Right cardiac atrium (tissue), 5 donors: Measurements from ENCODE around the gene C22orf23. TPM values are rescaled to one million over a fixed set of nuclear protein-coding genes. Genes with fewer than 3 reads are reported as not detected.

Source experiments
- ATAC-seq, 2 donors: fragments of 200-7000 bp; cut with Tn5 transposase; one replicate each; pipeline versions ENCODE4 v1.8.0 to v1.9.1; 2020; ENCODE audit warnings: moderate library complexity in 2 of 2, mild to moderate bottlenecking in 1 of 2
- DNase-seq, 3 donors: peaks; one replicate each; pipeline ENCODE4 v3.0.0-alpha.2; 2020
- H3K27ac ChIP-seq: one replicate; pipeline ENCODE4 v1.5.1; 2013; ENCODE audit warnings: mild to moderate bottlenecking, low read length, control low read depth, moderate library complexity
- H3K27me3 ChIP-seq: one replicate; pipeline ENCODE4 v1.6.1; 2013; ENCODE audit not compliant: control insufficient read depth, insufficient read depth
- H3K4me1 ChIP-seq: one replicate; pipeline ENCODE4 v1.6.1; 2013; ENCODE audit warnings: low read length; ENCODE audit not compliant: control insufficient read depth, insufficient read depth
- H3K4me3 ChIP-seq: one replicate; pipeline ENCODE4 v1.5.1; 2013; ENCODE audit warnings: low read length, control low read depth
- H3K9me3 ChIP-seq: one replicate; pipeline ENCODE4 v1.6.1; 2013; ENCODE audit warnings: low read length; ENCODE audit not compliant: control insufficient read depth
- WGBS: extraction: QIAGEN DNeasy Blood & Tissue Kit; methylation state at CpG from one replicate; pipeline ENCODE4 v1.1.7; 2013; 5-methylcytosine and 5-hydroxymethylcytosine counted together
- intact Hi-C, 4 donors: fragments of 100-400 bp; cut with DNase I; formaldehyde crosslinking; loops; one replicate each; pipeline versions ENCODE4 v1.11.0 to v1.14.0; 2022 to 2023
- polyA plus RNA-seq: library from polyadenylated mRNA; stranded (reverse); fragments of 200-250 nt; gene quantifications from one replicate; pipeline ENCODE4 v1.2.3, GENCODE V29; 2013
- total RNA-seq, 4 donors: library from RNA; stranded (reverse); fragmentation: NEBNext Ultra II Directional; extraction: Animal tissue kit (Norgen Biotek cat#: 25700); gene quantifications; one replicate each; pipeline ENCODE4 v1.2.1, GENCODE V29; 2021
- donor health status: healthy with polysubstance abuse.
- donor health status: DM: no; HTN: yes; CAD: no.
- donor health status: DM: no; HTN: no; CAD: no.
- donor health status: DM: no; HTN: yes; CAD: no; lungs with severe emphysema.
- donor health status: DM: yes; HTN: yes; CAD: no.

The C22orf23 gene
- total and polyA plus RNA-seq, 5 donors, result 0.19 to 0.54 (median 0.34) TPM

DNA sequence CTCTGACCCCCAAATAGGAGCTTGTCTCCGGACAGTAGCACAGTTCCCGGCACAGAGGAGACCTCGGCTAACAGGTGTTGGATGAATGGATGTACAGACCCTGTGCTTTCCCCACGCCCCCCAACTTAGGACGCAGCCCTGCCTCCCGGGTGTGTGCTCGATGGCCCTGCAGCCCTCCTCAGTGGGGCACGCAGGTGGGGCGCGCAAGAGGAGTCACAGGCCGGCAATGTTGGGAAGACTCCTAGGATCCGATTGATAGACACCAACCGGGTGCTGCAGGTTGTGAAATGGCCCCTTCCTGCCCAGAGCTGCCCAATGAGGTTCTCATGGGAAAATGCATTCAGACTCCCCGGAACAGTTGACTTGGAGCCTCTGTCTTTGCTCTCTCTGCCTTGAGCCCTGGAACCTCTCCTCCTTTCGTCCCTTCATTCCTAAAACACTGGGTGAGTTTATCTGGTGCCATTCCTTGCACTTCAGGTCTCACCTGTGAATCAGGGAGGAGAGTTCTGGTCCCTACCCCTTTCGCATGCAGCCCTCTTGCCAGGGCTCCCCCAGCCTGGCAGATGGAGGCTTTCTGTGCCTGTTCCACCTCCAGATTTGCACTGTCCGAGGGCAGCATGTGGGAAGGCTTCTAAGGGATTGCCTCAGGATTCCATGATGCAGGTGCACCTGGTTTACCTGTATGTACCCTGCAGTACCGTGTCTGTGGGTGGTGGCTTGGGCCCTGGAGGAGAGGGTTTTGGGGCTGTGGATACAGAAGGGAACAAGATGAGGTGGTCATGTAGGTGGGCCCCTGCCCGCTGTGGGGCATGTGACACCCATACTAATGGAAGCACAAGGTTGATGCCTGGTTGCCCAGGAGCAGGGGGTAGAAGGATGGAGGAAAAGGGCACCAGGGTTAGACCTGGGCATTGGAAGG lies 46.1 kb downstream of the C22orf23 start:
- ATAC-seq (no peak), DNase-seq (peak in 1 of 3 donors; percentile 49)
- H3K9me3 ChIP-seq, result no peaks in the 10 kb centered on the region
- WGBS, result 39% methylated on average over 19 of the region's 19 CpGs
- H3K4me1 ChIP-seq, result peaks cover 7% of the 10 kb centered on the region
- H3K4me3 ChIP-seq, result peak overlapping the region; percentile 89
- intact Hi-C loops, result no loop called here
- no peaks in the 10 kb centered on the region for H3K27me3 ChIP-seq
- peak overlapping the region; percentile 49 for H3K27ac ChIP-seq

- under 1% methylated on average over 75 of the region's 75 CpGs for WGBS
- peak overlapping the region; percentile 89 for H3K4me3 ChIP-seq
- H3K9me3 ChIP-seq, result no peaks in the 10 kb centered on the region
- DNase-seq, result peak; percentile 35 to 78 (median 67)
- H3K27me3 ChIP-seq, result no peaks in the 10 kb centered on the region
- peaks cover 7% of the 10 kb centered on the region for H3K4me1 ChIP-seq
- intact Hi-C loops, result no loop called here
- peak overlapping the region; percentile 57 for H3K27ac ChIP-seq
- peak in 1 of 2 donors; percentile 6 for ATAC-seq
Observed at GRCh38 chr22:37906364-37907008, 46.9 kb downstream of the C22orf23 start.

GRCh38 chr22:37905534-37906363 lies 47.7 kb downstream of the C22orf23 start, which contains the start of gene MICALL1:
TSS of gene MICALL1 (plus strand) at chr22:37906297. CDS start at chr22:37906423, 126 bp downstream.
- DNase-seq (peak; percentile 74 to 89 (median 89)), ATAC-seq (peak; percentile 86 to 90)
- Histone ChIP-seq H3K4me1 (peaks cover 6% of the 10 kb centered on the region), H3K4me3 (peak within 1 kb of the TSS; percentile 89), H3K27ac (peak within 1 kb of the TSS; percentile 57), H3K27me3 (no peaks in the 10 kb centered on the region), H3K9me3 (no peaks in the 10 kb centered on the region)
- intact Hi-C loops, result no loop called here
- 5% methylated on average over 90 of the region's 90 CpGs for WGBS

DNA sequence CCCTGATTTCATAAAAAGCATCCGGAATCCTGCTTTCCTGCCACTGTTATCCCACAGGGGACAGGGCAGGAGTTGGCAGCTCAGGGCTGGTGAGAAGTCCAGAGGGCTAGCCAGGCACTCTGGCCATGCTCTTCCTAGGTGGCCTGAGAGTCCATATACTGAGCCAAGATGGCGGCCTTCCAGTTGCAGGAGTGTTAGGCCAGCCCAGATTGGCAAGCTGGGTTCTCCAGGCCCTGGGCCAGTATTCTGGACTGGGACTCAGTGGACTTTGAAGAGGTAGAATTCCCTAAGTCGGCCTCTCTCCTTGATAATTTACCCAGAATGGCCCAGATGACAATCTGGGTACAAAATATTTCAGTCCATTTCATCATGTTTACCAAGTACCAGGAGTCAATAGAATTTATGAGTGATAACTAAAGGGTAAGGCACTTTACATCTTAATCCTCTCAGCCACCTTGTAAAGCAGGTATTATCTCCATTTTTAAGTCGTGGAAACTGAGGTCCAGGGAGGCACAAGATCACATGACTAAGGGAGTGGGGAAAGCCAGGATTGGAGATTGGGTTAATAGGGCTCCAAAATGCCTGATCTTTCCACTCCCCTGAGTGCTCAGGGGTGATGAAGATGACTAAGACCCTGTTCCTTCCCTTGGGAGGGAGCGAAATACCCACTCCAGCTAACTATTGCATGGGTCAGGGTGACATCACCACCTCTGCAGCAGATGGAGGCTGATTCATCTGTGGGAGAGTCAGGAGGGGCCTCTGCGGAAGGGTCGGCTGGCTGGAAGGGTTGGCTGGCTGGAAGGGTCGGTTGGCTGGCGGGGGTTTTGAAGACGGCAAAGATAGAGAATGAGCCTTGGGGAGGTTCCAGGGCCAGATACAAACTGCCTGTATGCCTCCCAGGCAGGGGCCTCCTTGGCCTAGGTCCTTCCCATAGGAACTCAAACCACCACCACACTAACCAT lies 48.5 kb downstream of the C22orf23 start:
- intact Hi-C loops, result no loop called here
- ATAC-seq (peak in 1 of 2 donors; percentile 77), DNase-seq (peak in 2 of 3 donors; percentile 72 to 77)
- WGBS, result 67% methylated on average over 10 of the region's 10 CpGs
- Histone ChIP-seq H3K27me3 (no peaks in the 10 kb centered on the region), H3K27ac (peak overlapping the region; percentile 24), H3K4me3 (no peak overlapping the region), H3K4me1 (peaks cover 2% of the 10 kb centered on the region), H3K9me3 (no peaks in the 10 kb centered on the region)

GRCh38 chr22:37898441-37899181 lies 54.8 kb downstream of the C22orf23 start:
- peak in 1 of 2 donors; percentile 12 for ATAC-seq
- no peak for DNase-seq
- no peak overlapping the region for H3K4me3 ChIP-seq
- H3K27ac ChIP-seq, result no peak overlapping the region
- H3K27me3 ChIP-seq, result no peaks in the 10 kb centered on the region
- intact Hi-C loops, result no loop called here
- WGBS, result 66% methylated on average over 9 of the region's 9 CpGs
- H3K9me3 ChIP-seq, result no peaks in the 10 kb centered on the region
- peaks cover 11% of the 10 kb centered on the region for H3K4me1 ChIP-seq

GRCh38 chr22:37897807-37898206 lies 55.6 kb downstream of the C22orf23 start:
- Histone ChIP-seq H3K4me1 (peaks cover 18% of the 10 kb centered on the region), H3K9me3 (no peaks in the 10 kb centered on the region), H3K27ac (no peak overlapping the region), H3K27me3 (no peaks in the 10 kb centered on the region), H3K4me3 (no peak overlapping the region)
- WGBS, result 95% methylated on average over 2 of the region's 2 CpGs
- intact Hi-C loops, result no loop called here
- DNase-seq (no peak), ATAC-seq (no peak)

DNA sequence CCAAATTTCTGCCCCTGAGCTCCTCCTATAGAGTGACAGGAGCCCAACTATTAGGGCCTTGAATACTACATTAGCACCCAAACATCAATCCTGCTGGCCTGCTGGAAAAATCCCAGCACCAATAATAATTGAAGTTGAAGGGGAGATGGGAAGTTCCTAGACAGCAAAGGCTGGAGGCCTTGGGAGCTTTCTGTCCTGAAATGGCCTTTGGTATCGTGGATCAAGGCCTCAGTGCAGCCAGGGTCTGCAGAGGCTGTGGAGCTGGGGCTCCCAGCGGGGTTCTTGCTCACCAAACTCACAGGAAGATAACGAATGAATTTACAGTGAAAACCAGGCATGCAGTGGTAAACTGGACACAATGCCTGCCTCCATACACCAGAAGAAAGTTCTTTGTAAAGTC lies 56.5 kb downstream of the C22orf23 start:
- Histone ChIP-seq H3K4me3 (no peak overlapping the region), H3K27me3 (no peaks in the 10 kb centered on the region), H3K4me1 (peaks cover 21% of the 10 kb centered on the region), H3K9me3 (no peaks in the 10 kb centered on the region), H3K27ac (peak overlapping the region; percentile 47)
- intact Hi-C loops, result no loop called here
- DNase-seq (no peak), ATAC-seq (no peak)
- WGBS, result 56% methylated on average over 3 of the region's 3 CpGs

- Histone ChIP-seq H3K27ac (peak overlapping the region; percentile 47), H3K9me3 (no peaks in the 10 kb centered on the region), H3K4me1 (peaks cover 21% of the 10 kb centered on the region), H3K4me3 (no peak overlapping the region), H3K27me3 (no peaks in the 10 kb centered on the region)
- WGBS, result 54% methylated on average over 5 of the region's 5 CpGs
- ATAC-seq (peak; percentile 11 to 39), DNase-seq (no peak)
- intact Hi-C loops, result no loop called here
Observed at GRCh38 chr22:37896181-37896592, 57.2 kb downstream of the C22orf23 start.

DNA sequence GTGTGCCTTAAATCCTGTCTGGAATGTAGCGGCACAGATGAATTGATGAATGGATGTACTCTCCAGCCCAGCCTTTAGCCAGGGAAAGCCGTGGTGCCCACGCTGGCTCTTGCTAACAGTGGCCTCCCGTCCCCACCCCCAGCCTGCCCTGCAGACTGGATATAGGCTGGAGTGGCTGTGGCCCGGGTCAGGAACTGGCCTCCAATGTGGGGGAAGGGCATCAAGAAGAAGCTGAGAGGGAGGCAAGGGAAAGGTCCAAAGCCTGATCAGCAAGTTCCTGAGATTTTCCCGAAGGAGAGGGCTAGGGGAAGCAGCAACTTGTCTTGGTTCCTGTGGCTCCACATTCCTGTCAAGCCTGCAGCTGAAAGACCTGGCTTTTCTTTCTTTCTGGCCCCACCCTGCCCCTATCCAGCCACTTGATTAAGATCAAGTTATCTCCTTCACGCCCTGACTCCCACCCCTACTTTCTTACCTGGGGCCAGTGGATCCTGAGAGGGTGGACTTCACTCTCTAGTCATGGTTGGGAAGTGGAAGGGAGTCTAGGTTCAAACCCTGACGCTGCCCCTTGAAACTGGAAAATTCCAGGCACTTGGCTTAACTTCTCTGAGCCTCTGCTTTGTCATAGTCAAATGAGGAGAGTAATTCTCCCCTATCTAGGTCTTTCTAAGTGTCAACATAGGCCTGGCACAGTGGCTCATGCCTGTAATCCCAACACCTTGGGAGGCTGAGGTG lies 58.3 kb downstream of the C22orf23 start:
- Histone ChIP-seq H3K27ac (no peak overlapping the region), H3K4me3 (no peak overlapping the region), H3K4me1 (peaks cover 21% of the 10 kb centered on the region), H3K9me3 (no peaks in the 10 kb centered on the region), H3K27me3 (no peaks in the 10 kb centered on the region)
- intact Hi-C loops, result no loop called here
- DNase-seq, result no peak
- 58% methylated on average over 8 of the region's 8 CpGs for WGBS
- no peak for ATAC-seq
